Heart left ventricle (tissue), 16 donors: ENCODE data around the gene ANXA2. TPM values are rescaled to one million over a fixed set of nuclear protein-coding genes. Genes with fewer than 3 reads are reported as not detected.

Experiments
- ATAC-seq, 4 donors: fragments of 200-7000 bp; cut with Tn5 transposase; one replicate each; pipeline ENCODE4 v1.9.1; 2020 to 2022; ENCODE audit warnings: moderate library complexity in 4 of 4, mild to moderate bottlenecking in 3 of 4, moderate number of reproducible peaks in 1 of 4
- DNase-seq, 5 donors: peaks; one replicate each; pipeline ENCODE4 v3.0.0-alpha.2; 2020
- H3K27ac ChIP-seq, 12 donors: fragments of 200-600 bp; sonication (generic) in 4 of 12; one replicate each; pipeline versions ENCODE4 v1.5.0 to v1.8.0; 2016 to 2022; ENCODE audit warnings: mild to moderate bottlenecking in 2 of 12
- H3K27me3 ChIP-seq, 9 donors: fragments of 200-600 bp; sonication (generic) in 2 of 9; one replicate each; pipeline versions ENCODE4 v1.5.1 to v1.8.0; 2016 to 2022; ENCODE audit warnings: mild to moderate bottlenecking in 3 of 9
- H3K36me3 ChIP-seq, 9 donors: fragments of 200-600 bp; sonication (generic) in 2 of 9; one replicate each; pipeline versions ENCODE4 v1.5.0 to v1.8.0; 2018 to 2022; ENCODE audit warnings: mild to moderate bottlenecking in 2 of 9
- H3K4me1 ChIP-seq, 12 donors: fragments of 200-600 bp; sonication (generic) in 4 of 12; one replicate each; pipeline versions ENCODE4 v1.5.0 to v1.8.0; 2016 to 2022; ENCODE audit warnings: mild to moderate bottlenecking in 3 of 12
- H3K4me3 ChIP-seq, 12 donors: fragments of 200-600 bp; sonication (generic) in 4 of 12; one replicate each; pipeline versions ENCODE4 v1.5.0 to v1.8.0; 2017 to 2022; ENCODE audit warnings: mild to moderate bottlenecking in 9 of 12, moderate library complexity in 4 of 12
- H3K9me3 ChIP-seq, 12 donors: fragments of 200-600 bp; sonication (generic) in 4 of 12; one replicate each; pipeline versions ENCODE4 v1.5.0 to v1.8.0; 2016 to 2022; ENCODE audit warnings: mild to moderate bottlenecking in 1 of 12
- CTCF ChIP-seq, 12 donors: fragments of 200-600 bp; sonication (generic) in 4 of 12; IDR thresholded peaks; one replicate each; pipeline versions ENCODE4 v1.5.0 to v1.8.0; 2018 to 2022; ENCODE audit warnings: antibody characterized with exemption in 12 of 12, mild to moderate bottlenecking in 5 of 12
- POLR2A ChIP-seq, 2 donors: fragments of 450-650 bp; IDR thresholded peaks; one replicate each; pipeline ENCODE4 v1.6.1; 2017; ENCODE audit warnings: antibody characterized with exemption in 2 of 2, mild to moderate bottlenecking in 2 of 2, moderate library complexity in 2 of 2
- WGBS, 4 donors: extraction: QIAGEN DNeasy Blood & Tissue Kit in 2 of 4; methylation state at CpG; one replicate each; pipeline versions ENCODE4 v1.1.5 to v1.1.7; 2013 to 2018; 5-methylcytosine and 5-hydroxymethylcytosine counted together
- intact Hi-C, 10 donors: fragments of 100-400 bp; cut with DNase I; formaldehyde crosslinking; loops; one replicate each; pipeline versions ENCODE4 v1.11.1 to v1.14.2; 2022
- polyA plus RNA-seq, 2 donors: library from polyadenylated mRNA; stranded (reverse); fragments of 200-250 nt; gene quantifications; one replicate each; pipeline ENCODE4 v1.2.3, GENCODE V29; 2013
- total RNA-seq, 9 donors: library from RNA; depleted of rRNA in 2 of 9; stranded (reverse); fragments of >200 nt in 2 of 9; fragmentation: NEBNext Ultra II Directional in 3 of 9; extraction: Animal tissue kit (Norgen Biotek cat#: 25700) in 3 of 9; gene quantifications; one replicate each; pipeline versions ENCODE4 v1.1.0 to v1.2.4, GENCODE V29; 2016 to 2023
- donor health status: ischemic (EF 13 %, LVEDD 7.1; RV severe dilation, severe dysfunction).
- donor health status: healthy with polysubstance abuse.
- donor health status: DM: no; HTN: yes; CAD: no.
- donor health status: DM: no; HTN: no; CAD: no.
- donor health status: ischemic (EF 25% LVEDD 6.9; RV normal size, moderate dysfunction).
- donor health status: ischemic (EF 25% LVEDD 5.7; RV mildly dilated, moderate dysfunction).
- donor health status: healthy.
- donor health status: DM: yes; HTN: yes; CAD: no.
- donor health status: ischemic (EF 35%, LVEDD 5.7; RV mildly dilated, moderate dysfunction).
- donor health status: nonischemic (EF 11% LVEDD 7.7; RV severe dilation, severe dysfunction).
- donor health status: DM: yes; HTN: yes; CAD: no.
- donor health status: PGD.
- donor health status: ischemic (EF 29% LVEDD 5.4; RV normal size, mild dysfunction).
- donor health status: nonischemic (EF 23%, LVEDD 6.1; RV moderate dilation, normal function).

ANXA2 gene
- total and polyA plus RNA-seq, 11 donors = 106 to 547 (median 207) TPM

DNA sequence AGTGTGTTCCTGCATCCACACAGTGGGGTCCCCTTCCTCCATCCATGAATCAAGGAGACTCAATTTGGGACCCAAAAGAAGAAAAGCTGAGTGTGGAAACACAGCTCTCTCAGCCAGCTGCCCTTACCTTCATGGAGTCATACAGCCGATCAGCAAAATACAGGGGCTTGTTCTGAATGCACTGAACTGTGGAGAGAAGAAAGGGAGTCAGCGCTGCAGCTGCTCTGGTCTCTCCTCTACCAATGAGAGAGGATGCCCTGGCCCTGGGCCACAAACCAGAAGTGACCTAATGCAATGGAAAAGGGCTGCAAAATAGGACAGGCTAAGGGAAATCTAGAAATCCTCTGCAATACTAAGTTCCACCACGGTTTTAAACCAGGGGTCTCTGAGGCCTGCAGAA is 46.7 kb downstream of the ANXA2 start:
- H3K27ac ChIP-seq = no peak overlapping the region
- no peaks in the 10 kb centered on the region for H3K27me3 ChIP-seq
- intact Hi-C loops = loop anchor here in 2 of 10 donors (10.0 kb wide), 2 partner anchors 164 to 1484 kb away; no protein-coding TSS in a partner anchor
- ATAC-seq (peak in 2 of 4 donors; percentile 16 to 23), DNase-seq (no peak)
- no peaks in the 10 kb centered on the region for H3K4me1 ChIP-seq
- TF ChIP-seq CTCF (IDR thresholded peaks at IDR 0.05) (no peak), POLR2A (IDR thresholded peaks at IDR 0.05) (no peak)
- peaks cover 8 to 96% (median 92%) of the 10 kb centered on the region in 9 donors for H3K36me3 ChIP-seq
- no peak overlapping the region for H3K4me3 ChIP-seq
- no peaks in the 10 kb centered on the region for H3K9me3 ChIP-seq
- 80 to 89% (median 87%) methylated on average over 3 of the region's 3 CpGs for WGBS, 4 donors

DNA sequence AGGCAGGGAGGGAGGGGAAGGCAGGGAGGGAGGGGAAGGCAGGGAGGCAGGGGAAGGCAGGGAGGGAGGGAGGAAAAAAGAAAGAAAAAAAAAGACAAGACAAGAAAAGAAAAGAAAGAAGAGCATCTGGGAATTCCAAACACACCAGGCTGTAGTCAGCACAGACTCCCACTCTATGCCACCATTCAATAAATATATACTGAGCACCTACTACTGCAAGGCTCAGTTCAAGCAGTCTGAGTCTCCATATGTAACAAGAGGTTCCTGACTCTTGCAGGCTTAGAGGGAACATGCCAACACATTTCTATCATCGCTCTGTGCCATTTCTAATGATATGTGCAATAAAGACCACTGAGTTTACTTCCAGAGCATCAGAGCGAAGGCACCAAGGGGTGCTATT is 47.7 kb downstream of the ANXA2 start:
- H3K27me3 ChIP-seq = no peaks in the 10 kb centered on the region
- TF ChIP-seq POLR2A (IDR thresholded peaks at IDR 0.05) (no peak), CTCF (IDR thresholded peaks at IDR 0.05) (no peak)
- H3K4me3 ChIP-seq = no peak overlapping the region
- no peak for ATAC-seq
- no peak overlapping the region for H3K27ac ChIP-seq
- H3K9me3 ChIP-seq = no peaks in the 10 kb centered on the region
- H3K4me1 ChIP-seq = no peaks in the 10 kb centered on the region
- 91 to 98% (median 97%) methylated on average over 2 of the region's 2 CpGs for WGBS, 4 donors
- H3K36me3 ChIP-seq = peaks cover 8 to 96% (median 92%) of the 10 kb centered on the region in 9 donors
- intact Hi-C loops = loop anchor here in 2 of 10 donors (10.0 kb wide), 2 partner anchors 165 to 1485 kb away; no protein-coding TSS in a partner anchor
- no peak for DNase-seq

DNA sequence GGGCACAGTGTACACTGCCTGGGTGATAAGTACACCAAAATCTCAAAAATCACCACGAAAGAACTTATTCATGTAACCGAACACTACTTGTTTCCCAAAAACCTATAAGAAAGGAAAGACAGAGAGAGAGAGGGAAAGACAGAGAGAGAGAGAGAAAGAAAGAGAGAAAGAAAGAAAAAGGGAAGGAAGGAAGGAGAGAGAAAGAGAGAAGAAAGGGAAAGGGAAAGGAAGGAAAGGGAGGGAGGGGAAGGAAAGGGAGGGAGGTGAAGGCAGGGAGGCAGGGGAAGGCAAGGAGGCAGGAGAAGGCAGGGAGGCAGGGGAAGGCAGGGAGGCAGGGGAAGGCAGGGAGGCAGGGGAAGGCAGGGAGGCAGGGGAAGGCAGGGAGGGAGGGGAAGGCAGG is 48.2 kb downstream of the ANXA2 start:
- peaks cover 6 to 94% (median 90%) of the 10 kb centered on the region in 9 donors for H3K36me3 ChIP-seq
- H3K9me3 ChIP-seq = no peaks in the 10 kb centered on the region
- H3K4me1 ChIP-seq = no peaks in the 10 kb centered on the region
- H3K4me3 ChIP-seq = no peak overlapping the region
- TF ChIP-seq POLR2A (IDR thresholded peaks at IDR 0.05) (no peak), CTCF (IDR thresholded peaks at IDR 0.05) (no peak)
- no peaks in the 10 kb centered on the region for H3K27me3 ChIP-seq
- intact Hi-C loops = no loop called here
- DNase-seq = no peak
- H3K27ac ChIP-seq = no peak overlapping the region
- WGBS, 4 donors = 89 to 96% (median 95%) methylated on average over 2 of the region's 2 CpGs
- no peak for ATAC-seq

- DNase-seq (no peak), ATAC-seq (peak in 1 of 4 donors; percentile 22)
- Histone ChIP-seq H3K4me3 (no peak overlapping the region), H3K4me1 (peaks cover 0 to 5% (median 0%) of the 10 kb centered on the region in 12 donors), H3K27me3 (no peaks in the 10 kb centered on the region), H3K36me3 (peaks cover 5 to 75% (median 70%) of the 10 kb centered on the region in 9 donors), H3K9me3 (no peaks in the 10 kb centered on the region), H3K27ac (no peak overlapping the region)
- 86 to 95% (median 90%) methylated on average over 13 of the region's 13 CpGs for WGBS, 4 donors
- intact Hi-C loops = no loop called here
- no peak for TF ChIP-seq CTCF (IDR thresholded peaks at IDR 0.05)
- TF ChIP-seq POLR2A (IDR thresholded peaks at IDR 0.05) = no peak
Measured at GRCh38 chr15:60347480-60348049, 50.2 kb downstream of the ANXA2 start.
